Panc1 (cell line): ENCODE data around the gene NXPH3. TPM values are rescaled to one million over a fixed set of nuclear protein-coding genes. Genes with fewer than 3 reads are reported as not detected.

Experiments
- ATAC-seq: fragments of 200-7000 bp; cut with Tn5 transposase; 2 replicates; pipeline ENCODE4 v1.9.1; 2020; ENCODE audit warnings: mild to moderate bottlenecking, moderate library complexity
- BruUV-seq: library from RNA; stranded (reverse); fragments of 400-500 nt; replicated peaks from 2 replicates; lab custom pipeline; 2021; lab: Mats Ljungman, UMichigan
- CTCF ChIA-PET: fragments of 300-600 bp; sonication (Branson Sonifier 250); formaldehyde crosslinking; loops from one replicate; lab custom pipeline; 2022; ENCODE audit warnings: antibody characterized with exemption; lab: Charles Lee
- POLR2A ChIA-PET: fragments of 300-600 bp; sonication (Branson Sonifier 250); formaldehyde crosslinking; loops from one replicate; lab custom pipeline; 2022; ENCODE audit warnings: antibody characterized with exemption; lab: Charles Lee
- DNase-seq: peaks from one replicate; pipeline ENCODE4 v3.0.0-alpha.2; 2010; ENCODE audit warnings: low read depth, low spot score
- H3K27ac ChIP-seq: 2 replicates; pipeline ENCODE4 v1.5.1; 2011; ENCODE audit warnings: mild to moderate bottlenecking, low read length, inconsistent platforms
- H3K27me3 ChIP-seq: fragments of 200-500 bp; sonication (Bioruptor generic); 2 replicates; pipeline ENCODE4 v1.6.0; 2014; ENCODE audit warnings: low read length, inconsistent platforms; ENCODE audit not compliant: control insufficient read depth, insufficient read depth
- H3K36me3 ChIP-seq: fragments of 200-500 bp; sonication (Bioruptor generic); 2 replicates; pipeline ENCODE4 v1.5.1; 2014; ENCODE audit warnings: inconsistent platforms, mild to moderate bottlenecking, low read length, moderate library complexity; ENCODE audit not compliant: control insufficient read depth, insufficient read depth
- H3K4me1 ChIP-seq: 2 replicates; pipeline ENCODE4 v1.5.1; 2011; ENCODE audit warnings: inconsistent platforms, mild to moderate bottlenecking, low read length, moderate library complexity; ENCODE audit not compliant: control insufficient read depth, insufficient read depth
- H3K4me3 ChIP-seq, 2 experiments: 2 replicates each; pipeline ENCODE4 v1.5.1; 2011 to 2012; ENCODE audit warnings: low read depth in 2 of 2, low read length in 2 of 2, mild to moderate bottlenecking in 2 of 2, inconsistent platforms in 1 of 2, moderate library complexity in 1 of 2
- H3K9me3 ChIP-seq: fragments of 200-500 bp; sonication (Bioruptor generic); 2 replicates; pipeline ENCODE4 v1.5.1; 2014; ENCODE audit warnings: low read depth, mild to moderate bottlenecking, inconsistent platforms, low read length, moderate library complexity; ENCODE audit not compliant: control insufficient read depth, insufficient read depth
- CTCF ChIP-seq: fragments of 450-650 bp; IDR thresholded peaks from 2 replicates; pipeline ENCODE4 v1.5.1; 2017; ENCODE audit warnings: mild to moderate bottlenecking
- POLR2AphosphoS5 ChIP-seq: IDR thresholded peaks from 2 replicates; pipeline ENCODE4 v1.6.1; 2012; ENCODE audit warnings: mild to moderate bottlenecking, low read depth, low read length, moderate library complexity
- REST ChIP-seq, 2 experiments: IDR thresholded peaks; 2 replicates each; pipeline ENCODE4 v1.6.1; 2011 to 2012; ENCODE audit warnings: low read depth in 2 of 2, control low read depth in 1 of 2, low read length in 1 of 2, mild to moderate bottlenecking in 1 of 2, moderate library complexity in 1 of 2; ENCODE audit not compliant: insufficient read depth in 1 of 2
- SIN3A ChIP-seq: IDR thresholded peaks from 2 replicates; pipeline ENCODE4 v1.6.1; 2012; ENCODE audit warnings: low read depth, mild to moderate bottlenecking, low read length, moderate library complexity, borderline replicate concordance; ENCODE audit not compliant: insufficient read depth
- TCF7L2 ChIP-seq: IDR thresholded peaks from 2 replicates; pipeline ENCODE4 v1.6.1; 2011; ENCODE audit warnings: mild to moderate bottlenecking, low read depth, low read length, inconsistent platforms
- in situ Hi-C: cut with HindIII; loops from 2 replicates; pipeline ENCODE4 v1.10.0; 2016; ENCODE audit warnings: low sequenced_read_pairs, low pct_unique_long_range_greater_than_20kb
- intact Hi-C: fragments of 100-400 bp; cut with micrococcal nuclease; formaldehyde crosslinking; loops from one replicate; pipeline ENCODE4 v1.10.0; 2022; ENCODE audit not compliant: unreplicated experiment
- total RNA-seq: library from RNA; stranded (reverse); gene quantifications from one replicate; pipeline ENCODE4 v1.2.1, GENCODE V29; 2021; ENCODE audit not compliant: unreplicated experiment

NXPH3 gene
- total RNA-seq, 1 experiment from 2014 or later = 0.57 TPM

DNA sequence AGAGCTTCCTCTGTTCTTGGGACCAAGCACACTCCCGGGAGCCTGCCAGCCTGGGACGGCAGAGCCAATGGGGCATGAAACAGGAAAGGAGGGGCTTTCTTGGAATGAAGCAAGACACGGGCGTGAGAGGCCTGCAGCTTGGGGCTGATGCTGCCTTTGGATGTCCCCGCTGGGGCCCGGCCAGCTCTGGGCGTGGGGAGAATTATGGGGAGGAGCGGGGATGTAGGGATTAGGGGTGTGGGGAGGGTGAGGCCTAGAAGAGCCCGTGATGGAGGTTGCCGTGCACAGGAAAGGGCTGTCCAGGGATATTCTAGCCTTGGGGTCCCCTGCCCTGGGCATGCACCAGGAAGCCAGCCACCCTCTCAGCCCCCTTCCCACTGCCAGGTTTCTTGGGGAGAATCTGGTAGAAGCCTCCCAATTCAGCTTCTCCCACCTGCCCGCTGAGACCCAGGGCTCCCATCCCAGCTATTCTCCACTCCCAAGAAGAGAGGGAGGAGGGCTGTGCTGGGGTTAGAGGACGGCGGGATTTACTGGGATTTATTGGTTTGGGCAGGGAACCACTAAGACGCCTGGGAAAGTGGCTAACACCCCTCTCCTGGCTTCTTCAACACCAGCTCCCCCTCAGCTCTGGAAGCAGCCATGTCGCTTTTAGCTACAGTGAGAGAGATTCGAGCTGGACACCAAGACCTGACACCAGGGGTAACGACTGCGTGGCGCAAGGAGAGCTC lies 20.0 kb upstream of the NXPH3 start:
- no peak overlapping the region; the same call in 1 of the 2 replicates for H3K27ac ChIP-seq
- peaks cover 4% of the 10 kb centered on the region; the same call in 1 of the 2 replicates for H3K4me1 ChIP-seq
- no peak; the same call in 1 of the 2 replicates for ATAC-seq
- TF ChIP-seq POLR2AphosphoS5 (no peak), TCF7L2 (no peak), SIN3A (no peak), REST (IDR thresholded peaks at IDR 0.05; ENCODE audit: insufficient read depth in 1 of 2, low read depth in 2 of 2, low read length in 1 of 2) (no peak), CTCF (no peak)
- CTCF ChIA-PET = interaction anchor here (0.6 to 2.6 kb wide), 14 partner anchors 10 to 148 kb away, joined by 3 to 16 read pairs (median 4); partner anchors contain the start of gene PHB1
- H3K27me3 ChIP-seq = no peaks in the 10 kb centered on the region
- DNase-seq = no peak
- no peaks in the 10 kb centered on the region for H3K9me3 ChIP-seq
- intact Hi-C loops = loop anchor here (2.0 kb wide), 2 partner anchors 119 to 149 kb away; no protein-coding TSS in a partner anchor
- POLR2A ChIA-PET = no interaction called here
- H3K36me3 ChIP-seq = no peaks in the 10 kb centered on the region
- in situ Hi-C loops = no loop called here
- peak overlapping the region in 1 of 2 experiments; percentile 2; a peak in 1 of 4 replicates for H3K4me3 ChIP-seq
- BruUV-seq = no TSS peak

DNA sequence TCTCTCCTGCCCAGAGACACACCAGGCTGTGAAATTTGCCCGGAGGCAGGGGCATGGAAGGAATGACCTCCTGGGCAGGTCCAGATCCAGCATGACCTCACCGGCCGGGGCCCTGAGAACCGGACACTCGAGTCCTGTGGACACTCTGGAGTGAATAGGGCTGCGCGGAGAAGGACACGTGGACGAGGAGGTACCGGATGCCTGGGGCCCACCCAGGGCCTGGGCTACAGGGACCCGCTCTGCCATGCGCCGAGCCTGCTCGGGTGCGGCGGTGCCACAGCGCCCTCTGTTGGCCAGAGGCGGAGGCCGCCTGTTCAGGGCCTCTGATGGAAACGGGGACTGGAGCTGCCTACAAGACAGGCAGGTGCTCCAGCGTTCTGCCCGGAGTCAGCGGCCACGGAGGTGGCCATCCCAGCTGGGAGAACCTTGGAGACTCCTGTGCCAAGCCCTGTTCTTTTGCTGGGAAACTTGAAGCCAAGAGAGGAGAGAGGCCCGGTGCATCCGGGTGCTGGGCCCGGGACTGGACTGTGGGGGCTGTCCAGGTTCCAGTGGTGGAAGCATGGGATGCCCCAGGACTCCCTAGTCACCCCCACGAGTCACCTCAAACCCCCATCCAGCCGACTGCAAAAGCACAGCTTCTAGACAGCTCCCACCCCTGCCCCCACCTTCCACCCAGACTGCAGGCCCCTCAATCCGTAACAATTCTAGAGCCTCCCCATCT lies 19.3 kb upstream of the NXPH3 start:
- in situ Hi-C loops = no loop called here
- Histone ChIP-seq H3K4me1 (peaks cover 4% of the 10 kb centered on the region; the same call in 1 of the 2 replicates), H3K27ac (no peak overlapping the region; the same call in 1 of the 2 replicates), H3K9me3 (no peaks in the 10 kb centered on the region), H3K36me3 (no peaks in the 10 kb centered on the region), H3K27me3 (no peaks in the 10 kb centered on the region), H3K4me3 (peak overlapping the region in 1 of 2 experiments; percentile 2; a peak in 1 of 4 replicates)
- intact Hi-C loops = loop anchor here (2.0 kb wide), 2 partner anchors 120 to 150 kb away; no protein-coding TSS in a partner anchor
- POLR2A ChIA-PET = no interaction called here
- DNase-seq = no peak
- peak; percentile 99 for TF ChIP-seq CTCF
- no peak for TF ChIP-seq POLR2AphosphoS5
- ATAC-seq = peak; percentile 92
- no TSS peak for BruUV-seq
- CTCF ChIA-PET = interaction anchor here (0.5 to 2.6 kb wide), 20 partner anchors 9 to 358 kb away, joined by 3 to 16 read pairs (median 4); partner anchors contain the start of gene PHB1
